Activated T-helper 1 cell treated with anti-CD3 and anti-CD28 coated beads, Interleukin-2, amount 50 U/mL, for 16 hours (primary cell): Measurements from ENCODE around the gene E2F2.

Source experiments
- DNase-seq, 2 donors: peaks; one replicate each; pipeline ENCODE4 v3.0.0-alpha.2; 2020; ENCODE audit warnings: low read depth in 1 of 2, low spot score in 1 of 2

E2F2 gene

DNA sequence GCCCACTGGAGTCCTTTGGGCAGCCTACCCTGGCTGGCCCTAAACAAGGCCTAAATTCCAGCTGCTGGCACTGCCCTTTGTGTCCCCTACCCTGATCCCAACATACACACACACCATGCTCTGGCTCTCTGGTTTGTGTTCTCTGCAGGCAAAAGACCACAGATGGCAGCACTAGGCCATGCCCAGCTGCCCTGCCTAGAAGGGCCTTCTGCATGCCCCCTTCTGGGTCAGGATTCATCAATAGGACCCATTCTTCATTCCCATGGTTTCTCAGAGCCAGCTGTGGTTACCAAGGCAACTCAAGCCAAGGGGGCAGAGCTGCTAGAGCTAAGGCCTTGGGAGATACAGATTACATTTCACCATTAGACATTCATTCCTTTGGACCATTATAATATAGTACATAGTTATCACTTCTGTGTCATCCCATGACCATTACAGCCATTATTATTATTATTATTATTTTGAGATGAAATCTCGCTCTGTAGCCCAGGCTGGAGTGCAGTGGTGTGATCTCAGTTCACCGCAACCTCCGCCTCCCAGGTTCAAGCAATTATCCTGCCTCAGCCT, 64.5 kb downstream of the E2F2 start:
- no peak for DNase-seq

DNA sequence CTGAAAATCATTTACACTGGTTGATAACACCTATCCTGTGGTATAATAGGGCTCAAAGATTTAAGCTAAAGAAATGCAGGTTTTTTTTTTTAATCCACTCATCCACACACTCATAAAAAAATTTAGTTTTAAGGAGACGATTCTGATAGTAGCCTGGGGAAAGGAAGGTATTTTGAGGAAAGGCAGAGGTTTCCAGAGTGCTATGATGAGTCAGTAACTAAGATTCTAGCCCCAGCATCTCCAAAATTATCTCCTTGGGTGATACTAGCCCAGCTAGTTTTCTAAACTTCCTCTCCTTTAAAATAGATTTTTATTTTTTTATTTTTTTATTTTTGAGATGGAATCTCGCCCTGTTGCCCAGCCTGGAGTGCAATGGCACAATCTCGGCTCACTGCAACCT, 67.7 kb downstream of the E2F2 start:
- no peak for DNase-seq

DNA sequence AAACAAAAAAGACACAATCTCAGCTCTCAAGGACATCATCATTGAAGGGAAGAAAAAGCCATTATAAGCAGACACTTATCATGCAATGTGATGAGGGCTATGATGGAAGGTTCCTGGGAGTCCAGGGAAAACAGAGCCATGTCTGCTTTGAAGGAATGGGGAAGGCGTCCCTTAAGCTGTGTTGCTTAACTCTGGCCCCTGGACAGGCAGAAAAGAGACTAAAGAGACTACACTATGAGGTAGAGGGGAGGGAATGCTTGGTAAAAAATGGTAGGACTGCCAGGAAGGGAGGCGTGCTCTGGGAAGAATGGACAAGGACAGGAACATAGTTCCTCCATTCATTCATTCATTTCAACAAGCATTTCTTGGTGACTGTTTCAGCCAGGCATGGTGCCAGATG, 68.3 kb downstream of the E2F2 start:
- DNase-seq = no peak

DNA sequence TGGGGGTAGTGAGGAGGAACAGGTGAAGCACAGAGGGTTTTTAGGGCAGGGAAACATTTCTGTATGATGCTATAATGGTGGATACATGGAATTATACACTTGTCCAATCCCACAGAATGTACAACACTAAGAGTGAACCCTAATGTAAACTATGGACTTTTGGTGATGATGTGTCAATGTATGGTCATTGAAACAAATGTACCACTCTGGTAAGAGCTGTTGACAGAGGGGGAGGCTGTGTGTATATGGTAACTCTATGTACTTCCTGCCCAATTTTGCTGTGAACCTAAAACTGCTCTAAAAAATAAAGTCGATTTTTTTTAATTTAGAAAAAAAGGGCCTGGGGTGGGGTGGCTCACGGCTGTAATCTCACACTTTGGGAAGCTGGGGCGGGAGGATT, 70.0 kb downstream of the E2F2 start:
- no peak for DNase-seq

- DNase-seq = no peak
Observed at GRCh38 chr1:23460519-23460918, 70.5 kb downstream of the E2F2 start.

GRCh38 chr1:23459338-23459757, 71.7 kb downstream of the E2F2 start:
- DNase-seq = no peak
